ENCODE measurements around the gene BNC2. TPM values are rescaled to one million over a fixed set of nuclear protein-coding genes. Genes with fewer than 3 reads are reported as not detected.
"Not testable (repeated sequence)": the region's sequence is repeated elsewhere in the genome, so short reads cannot be mapped to it uniquely, and the experiment has no call there.

Gene BNC2
- polyA plus RNA-seq, 1 donor = 4.6 TPM

DNA sequence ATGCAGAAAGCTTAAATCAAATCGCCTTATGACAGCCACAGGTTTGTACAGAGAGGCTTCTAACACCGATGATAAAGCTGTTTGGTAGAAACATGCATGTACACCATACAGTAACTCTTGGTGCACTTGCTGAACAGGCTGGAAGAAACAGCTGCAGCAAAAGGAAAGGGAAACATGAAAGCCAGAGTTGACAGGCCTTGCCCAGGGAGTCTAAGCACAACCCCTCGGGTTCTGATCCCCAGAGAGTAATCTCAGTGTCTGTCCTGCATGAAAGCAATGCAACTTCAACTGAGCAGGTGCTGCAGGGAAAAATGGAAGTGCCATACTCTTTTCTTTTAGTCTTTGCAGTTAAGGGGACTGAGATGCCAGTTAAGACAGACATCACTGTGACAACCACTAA, 419.9 kb downstream of the BNC2 start:
- no peak for DNase-seq (ENCODE audit: low read depth)

DNA sequence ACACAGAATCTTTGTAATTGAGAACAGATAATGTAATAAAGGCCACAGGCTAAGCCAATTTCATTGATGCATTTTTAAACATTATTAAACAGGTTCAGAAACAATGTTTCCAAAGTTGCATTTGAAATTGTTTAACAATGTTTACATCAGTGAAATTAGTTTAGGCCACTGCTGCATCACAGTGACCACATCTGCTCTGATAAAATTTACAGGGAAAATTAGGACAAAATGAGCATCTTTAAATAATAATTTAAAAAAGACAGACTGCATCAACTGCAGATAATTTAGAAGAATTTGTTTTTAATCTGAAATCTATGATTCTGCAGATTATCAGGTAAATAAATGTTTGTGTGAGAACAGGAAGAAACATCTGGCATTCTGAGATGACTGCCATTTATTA, 420.4 kb downstream of the BNC2 start:
- DNase-seq (ENCODE audit: low read depth) = no peak

DNA sequence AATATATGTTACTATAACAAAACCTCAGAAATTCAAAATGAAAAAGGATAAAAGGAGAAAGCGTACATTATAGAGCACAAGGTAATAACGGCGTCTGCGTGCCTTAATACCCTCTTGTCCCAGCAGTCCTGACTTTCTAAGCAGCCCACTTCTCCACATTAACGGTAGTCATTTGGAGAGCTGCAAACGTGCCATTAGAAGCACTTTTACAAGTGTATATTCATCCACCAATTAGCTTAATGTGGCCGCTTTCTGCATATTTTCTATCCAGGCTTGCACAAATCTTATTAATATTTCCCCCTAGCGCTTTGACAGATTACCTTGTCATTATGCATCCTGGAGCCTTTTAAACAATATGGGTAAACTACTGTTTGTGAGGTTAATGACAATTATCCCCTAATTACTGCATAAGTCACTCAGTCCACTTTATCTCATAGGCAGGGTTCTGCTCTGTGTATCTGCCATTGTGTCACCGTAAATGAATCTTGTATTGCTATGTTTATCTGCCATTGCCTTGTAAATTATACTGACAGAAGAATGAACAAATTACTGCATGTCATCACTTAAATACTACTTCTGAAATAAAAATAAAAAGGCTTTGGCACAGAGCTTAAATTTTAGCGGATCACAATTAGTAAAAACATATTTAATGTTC, 421.3 kb downstream of the BNC2 start:
- DNase-seq (ENCODE audit: low read depth) = no peak

DNA sequence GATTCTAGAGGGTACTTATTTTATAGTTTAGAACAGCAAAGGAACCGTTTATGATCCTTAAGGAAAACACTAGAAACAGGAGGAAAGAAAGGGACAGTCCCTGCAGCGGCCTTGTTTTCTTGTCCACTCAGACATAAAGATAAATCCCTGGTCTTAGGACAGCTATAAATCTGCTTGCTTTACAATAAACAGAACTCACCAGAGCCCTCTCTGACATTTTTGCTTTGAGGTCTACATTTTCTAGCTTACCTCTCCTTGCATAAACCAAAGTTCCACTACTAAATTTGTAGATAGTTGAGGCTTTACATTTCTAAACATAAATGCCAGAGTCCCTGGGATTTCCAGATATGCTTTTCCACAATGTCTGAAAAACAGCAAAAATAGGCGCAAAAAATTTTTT, 422.5 kb downstream of the BNC2 start:
- no peak for DNase-seq (ENCODE audit: low read depth)

DNA sequence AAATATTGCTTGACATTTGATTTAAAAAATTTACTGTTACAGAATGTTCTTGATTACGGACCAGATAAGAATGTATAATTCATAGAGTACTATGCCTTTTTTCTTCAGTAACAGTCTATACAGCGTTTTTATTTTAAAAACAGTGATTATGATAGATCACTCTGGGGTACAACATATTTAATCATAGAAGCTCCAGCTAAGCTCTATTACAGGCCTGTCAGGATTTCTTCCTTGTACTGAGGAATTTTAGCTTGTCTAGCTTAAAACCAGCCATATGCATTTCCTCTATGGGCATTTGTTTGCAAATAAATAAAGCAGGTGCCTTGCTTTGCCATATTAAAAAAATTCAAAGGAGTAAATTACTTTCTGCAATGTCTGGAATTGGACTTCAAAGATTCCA, 423.8 kb downstream of the BNC2 start:
- DNase-seq (ENCODE audit: low read depth) = no peak

DNA sequence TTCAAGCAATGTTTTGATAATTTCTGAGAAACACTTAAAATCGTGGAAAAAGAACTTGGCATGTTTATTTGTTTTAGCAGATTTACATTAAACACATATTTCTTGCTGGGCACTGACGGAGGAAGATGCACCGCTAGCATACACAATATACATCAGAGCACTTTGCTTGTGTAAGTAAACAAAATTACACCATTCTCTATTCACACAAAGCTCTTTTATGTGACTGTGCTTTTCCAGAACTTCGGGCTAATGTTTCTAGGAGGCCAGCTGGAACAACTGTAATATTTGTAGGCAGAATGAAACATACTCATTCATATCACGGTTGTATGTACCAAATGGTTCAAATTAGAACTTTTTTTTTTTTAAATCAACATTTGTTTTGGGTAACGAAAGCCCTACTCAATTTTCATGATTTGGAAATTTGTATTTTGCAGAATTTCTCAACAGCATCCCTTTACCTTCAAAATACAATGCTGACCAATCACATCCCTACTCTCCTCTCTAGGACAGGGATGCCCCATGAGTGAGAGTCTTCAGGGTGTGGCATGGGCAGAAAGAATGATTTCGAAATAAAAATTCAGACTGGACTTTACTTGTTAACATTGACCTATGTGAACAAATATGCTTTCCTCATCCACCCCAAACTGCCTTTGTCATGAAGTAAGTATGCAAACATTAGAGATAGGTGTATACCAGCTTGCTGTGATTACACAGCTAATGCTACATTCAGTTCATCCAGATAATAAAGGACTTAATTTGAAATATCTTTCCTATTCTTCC, 425.1 kb downstream of the BNC2 start:
- DNase-seq (ENCODE audit: low read depth) = no peak

DNA sequence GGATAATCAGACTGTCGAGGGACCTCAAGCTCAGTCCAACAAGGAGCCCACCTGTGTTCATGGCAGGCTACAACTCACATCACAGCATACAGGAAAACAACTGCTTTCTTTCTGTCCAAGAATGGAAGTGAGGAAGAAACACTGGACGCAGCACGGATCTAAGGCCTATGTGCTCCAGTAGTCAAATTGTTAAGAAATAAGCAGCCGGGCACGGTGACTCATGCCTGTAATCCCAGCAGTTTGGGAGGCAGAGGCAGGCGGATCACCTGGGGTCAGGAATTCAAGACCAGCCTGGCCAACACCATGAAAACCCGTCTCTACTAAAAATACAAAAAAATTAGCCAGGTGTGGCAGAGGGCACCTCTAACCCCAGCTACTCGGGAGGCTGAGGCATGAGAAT, 427.8 kb downstream of the BNC2 start:
- DNase-seq (ENCODE audit: low read depth) = no peak

DNA sequence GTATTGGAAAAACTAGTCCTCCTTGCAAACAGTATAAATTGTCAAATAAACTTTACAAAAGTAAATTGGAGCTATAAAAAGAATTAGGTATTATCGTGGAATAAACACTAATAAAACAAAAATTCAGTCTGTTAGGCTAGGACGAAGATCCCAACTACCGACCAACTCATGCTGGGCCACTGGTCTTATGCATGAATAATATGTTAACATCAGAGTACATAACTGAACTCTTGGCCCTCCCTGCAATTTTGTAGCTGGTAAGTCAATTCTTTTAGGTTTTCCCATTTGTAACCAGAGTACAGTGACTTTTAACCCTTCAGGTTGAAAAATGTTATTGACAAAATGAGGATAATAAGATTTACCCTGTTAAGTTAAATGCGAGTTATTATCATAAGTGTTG, 428.7 kb downstream of the BNC2 start:
- no peak for DNase-seq (ENCODE audit: low read depth)

DNA sequence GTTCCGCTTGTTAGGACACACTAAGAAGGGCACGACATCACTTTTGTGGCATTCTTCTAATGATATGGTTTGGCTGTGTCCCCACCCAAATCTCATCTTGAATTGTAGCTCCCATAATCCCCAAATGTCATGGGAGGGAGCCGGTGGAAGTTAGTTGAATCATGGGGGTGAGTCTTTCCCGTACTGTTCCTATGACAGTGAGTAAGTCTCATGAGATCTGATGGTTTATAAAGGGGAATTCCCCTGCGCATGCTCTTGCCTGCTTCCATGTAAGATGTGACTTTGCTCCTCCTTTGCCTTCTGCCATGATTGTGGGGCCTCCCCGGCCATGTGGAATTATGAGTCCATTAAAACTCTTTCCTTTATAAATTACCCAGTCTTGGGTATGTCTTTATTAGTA, 431.6 kb downstream of the BNC2 start:
- DNase-seq (ENCODE audit: low read depth) = not testable (repeated sequence)

DNA sequence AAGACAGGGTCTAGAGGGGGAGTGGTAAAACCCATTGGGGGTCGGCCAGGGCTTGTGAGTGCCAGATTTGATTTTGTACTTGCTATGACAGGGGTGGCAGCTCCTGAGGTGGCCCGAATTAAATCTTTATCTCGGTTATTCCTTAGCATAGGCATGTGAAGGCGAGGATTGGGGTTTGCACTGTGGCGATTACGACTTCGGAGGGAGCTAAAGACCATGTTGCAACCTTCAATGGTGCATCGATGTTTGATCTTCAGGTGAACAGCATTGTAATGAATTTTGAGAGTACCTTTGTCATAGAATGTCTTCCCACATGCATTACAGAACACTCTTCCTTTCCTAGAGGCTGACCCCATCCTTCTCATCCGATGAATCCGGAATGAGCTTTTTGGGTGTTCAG, 433.9 kb downstream of the BNC2 start:
- DNase-seq (ENCODE audit: low read depth) = no peak

DNA sequence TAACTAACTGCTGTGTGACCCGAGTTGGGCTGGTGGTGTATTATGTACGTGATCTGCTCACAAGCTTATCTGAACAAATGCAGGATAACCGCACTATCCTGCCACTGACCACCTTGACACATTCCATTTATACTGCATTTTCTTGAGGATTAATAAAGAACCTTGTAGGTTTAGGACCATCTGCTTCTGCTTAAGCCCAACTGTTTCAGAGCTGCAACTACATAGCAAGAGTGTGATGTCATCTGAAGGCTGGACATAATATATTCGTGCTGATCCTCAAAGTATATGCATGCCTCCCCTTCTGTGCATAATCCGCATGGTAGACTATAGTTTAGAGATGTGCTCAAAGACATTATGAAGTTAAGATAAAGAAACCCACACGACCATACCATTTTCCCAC, 435.9 kb downstream of the BNC2 start:
- no peak for DNase-seq (ENCODE audit: low read depth)

DNA sequence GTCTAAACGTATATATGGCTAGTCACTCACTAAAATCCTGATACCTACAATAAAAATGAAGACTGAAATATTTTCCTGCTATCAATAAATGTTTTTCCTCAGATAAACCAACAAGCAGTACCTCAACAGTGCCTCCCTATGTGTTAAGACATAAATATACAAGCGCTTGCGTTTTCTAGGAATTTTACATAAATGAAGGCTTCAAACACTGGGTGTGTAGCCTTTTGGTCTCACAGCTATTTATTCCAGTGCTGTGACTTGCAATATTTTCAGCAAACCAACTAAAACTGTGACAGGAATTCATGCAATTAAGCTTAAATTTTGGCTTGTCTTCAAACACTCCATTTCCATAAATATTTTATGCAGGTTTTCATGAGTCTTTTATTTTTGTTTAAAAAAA, 437.0 kb downstream of the BNC2 start:
- no peak for DNase-seq (ENCODE audit: low read depth)

DNA sequence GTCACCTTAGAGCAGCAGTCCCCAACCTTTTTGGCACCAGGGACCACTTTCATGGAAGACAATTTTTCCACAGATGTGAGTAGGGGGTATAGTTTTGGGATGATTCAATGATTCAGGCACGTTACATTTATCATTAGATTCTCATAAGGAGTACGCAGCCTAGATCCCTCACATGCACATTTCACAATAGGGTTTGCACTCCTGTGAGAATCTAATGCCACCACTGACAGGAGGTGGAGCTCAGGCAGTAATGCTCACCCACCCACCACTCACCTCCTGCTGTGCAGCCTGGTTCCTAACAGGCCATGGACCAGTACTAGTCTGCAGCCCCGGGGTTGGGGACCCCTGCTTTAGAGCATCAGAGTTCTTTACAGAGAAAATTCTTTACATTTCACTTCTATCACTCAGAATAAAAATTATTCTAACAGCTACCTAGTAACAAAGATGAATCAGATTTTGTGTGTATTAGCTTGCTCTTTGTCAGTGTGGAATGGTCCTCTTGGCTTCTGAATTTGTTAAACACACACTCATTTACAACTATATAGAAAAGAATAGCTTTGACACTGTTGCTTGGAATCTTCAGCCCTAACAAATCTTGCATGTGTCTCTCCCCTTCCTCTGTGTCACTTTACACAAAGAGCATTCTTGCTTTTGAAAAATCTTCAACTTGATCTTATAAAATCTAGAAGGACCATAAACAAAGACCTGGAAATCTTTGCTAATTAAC, 438.6 kb downstream of the BNC2 start:
- DNase-seq (ENCODE audit: low read depth) = no peak

DNA sequence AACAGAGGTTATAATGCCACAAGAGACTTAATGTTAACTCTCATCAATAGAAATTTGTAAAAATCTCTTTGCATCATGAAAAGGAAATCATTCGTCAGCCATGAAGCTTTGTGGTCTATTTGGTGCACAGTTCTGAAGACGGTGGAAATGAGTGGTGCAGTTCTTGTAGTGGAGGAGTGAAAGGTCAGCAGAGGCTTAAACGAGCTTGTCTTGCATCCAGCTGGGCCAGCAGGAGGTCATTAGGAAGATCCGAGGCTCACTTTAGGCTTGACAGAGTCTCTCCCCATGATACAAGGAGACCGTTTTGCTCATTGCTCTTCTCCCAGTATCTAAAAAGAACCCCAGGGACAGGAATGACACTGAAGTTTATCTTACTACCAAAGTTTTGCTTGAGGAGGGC, 440.8 kb downstream of the BNC2 start:
- DNase-seq (ENCODE audit: low read depth) = no peak

DNA sequence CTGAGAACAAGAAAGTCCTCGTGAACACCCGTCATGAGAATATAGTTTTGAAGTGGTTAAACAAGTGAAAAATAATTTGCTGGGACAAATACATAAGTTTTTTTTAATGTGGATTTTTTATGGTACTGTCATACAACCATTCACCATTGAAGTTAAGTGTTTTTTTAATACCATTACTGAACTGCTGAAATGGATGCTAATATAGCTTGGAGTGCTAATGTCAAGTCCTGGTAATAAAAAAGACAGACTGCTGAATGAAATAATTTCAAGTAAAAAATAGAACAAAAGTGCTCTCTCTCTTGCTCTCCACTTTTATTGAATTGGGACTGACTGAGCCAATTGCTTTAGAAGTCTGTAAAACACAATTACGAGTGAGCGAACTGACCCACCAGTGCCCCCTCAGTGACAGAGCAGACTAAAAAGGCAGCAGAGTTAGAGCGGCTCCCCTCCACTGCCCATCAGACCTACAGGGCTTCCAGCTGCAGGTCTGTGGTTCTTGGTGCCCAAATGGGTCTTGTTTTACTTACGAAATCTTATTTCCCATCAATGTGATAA, 442.5 kb downstream of the BNC2 start:
- DNase-seq (ENCODE audit: low read depth) = no peak

DNA sequence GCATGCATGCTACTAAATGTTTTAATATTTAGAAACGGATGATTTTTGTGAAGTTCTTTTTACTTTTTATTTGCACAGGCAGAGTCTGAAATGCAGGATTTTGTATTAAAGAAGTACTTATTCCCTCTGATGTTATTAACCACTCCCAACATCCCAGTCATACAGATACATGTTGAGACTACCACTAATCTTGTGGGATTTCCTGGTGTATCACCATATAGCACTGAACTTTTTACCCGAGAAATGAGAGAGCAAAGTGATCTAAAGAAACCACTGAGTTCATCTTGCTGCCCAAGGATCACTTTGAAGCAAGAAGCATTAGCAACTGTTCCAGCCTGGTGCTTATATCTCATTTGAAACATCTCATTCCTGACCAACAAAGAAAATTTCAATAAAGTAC, 443.8 kb downstream of the BNC2 start:
- no peak for DNase-seq (ENCODE audit: low read depth)

DNA sequence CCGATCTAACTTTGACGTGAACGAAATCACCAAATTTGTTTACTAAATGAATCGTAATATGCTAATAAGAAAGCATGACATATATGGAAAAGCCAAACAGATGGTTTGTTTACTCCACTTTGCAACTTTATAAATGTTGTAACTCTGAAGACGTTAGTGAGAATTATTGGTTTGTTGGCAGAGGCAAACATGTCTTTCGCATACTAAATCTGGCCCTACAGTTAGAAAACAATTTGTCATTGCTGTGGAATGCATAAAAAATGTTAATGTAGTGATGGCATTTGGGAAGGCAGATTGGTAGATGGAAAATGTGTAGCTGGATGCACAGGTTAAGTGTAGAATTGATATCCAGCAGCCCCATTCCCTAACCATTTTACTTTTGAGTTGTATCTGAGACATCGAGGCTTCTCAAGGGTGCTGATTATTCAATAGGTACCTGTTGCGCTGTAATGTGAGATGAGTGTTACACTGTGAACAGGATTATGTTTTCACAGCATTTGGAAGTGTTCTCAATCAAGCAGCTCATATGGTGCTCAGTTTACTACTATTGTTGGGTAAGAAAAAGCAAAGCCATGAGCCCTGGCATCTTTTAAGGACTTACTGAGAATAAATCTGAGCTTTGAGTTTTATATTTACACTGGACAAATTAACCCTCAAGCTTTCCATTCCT, 444.8 kb downstream of the BNC2 start:
- no peak for DNase-seq (ENCODE audit: low read depth)

DNA sequence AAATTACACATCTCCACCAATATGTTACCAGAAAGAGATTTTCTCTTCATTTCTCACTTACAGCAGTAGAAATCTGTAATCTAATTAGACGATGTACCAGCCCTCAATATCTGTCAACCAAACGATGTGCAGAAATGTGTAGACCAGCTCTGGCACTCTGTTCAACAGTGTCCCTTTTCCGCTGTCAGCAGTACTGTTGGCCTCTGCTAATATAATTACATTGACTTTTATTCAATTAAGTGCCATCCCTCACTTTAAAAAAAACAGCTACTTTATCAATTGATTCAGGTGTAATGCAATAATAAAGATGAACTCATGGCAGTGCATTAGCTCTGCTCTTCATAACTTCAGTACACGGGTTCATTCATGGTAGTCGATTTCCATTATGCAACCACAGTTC, 448.4 kb downstream of the BNC2 start:
- DNase-seq (ENCODE audit: low read depth) = no peak

DNA sequence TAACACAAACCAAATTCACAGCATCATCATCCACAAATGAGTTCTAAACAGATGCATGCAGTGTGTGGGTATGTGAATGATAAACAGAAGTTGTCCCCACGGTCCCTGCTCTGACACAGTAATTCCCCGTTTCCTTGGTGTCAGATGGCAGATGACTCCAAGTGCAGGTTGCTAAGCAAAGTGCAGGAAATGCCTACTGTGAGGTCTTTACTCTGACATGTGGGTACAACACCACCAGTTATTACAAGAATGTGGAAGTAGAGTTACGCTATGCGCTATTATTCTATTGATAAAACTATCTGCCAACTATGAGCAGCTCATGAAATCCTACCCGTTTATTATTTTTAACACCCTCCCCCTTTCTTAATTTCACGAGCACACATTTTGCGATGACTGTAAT, 448.9 kb downstream of the BNC2 start:
- no peak for DNase-seq (ENCODE audit: low read depth)

DNA sequence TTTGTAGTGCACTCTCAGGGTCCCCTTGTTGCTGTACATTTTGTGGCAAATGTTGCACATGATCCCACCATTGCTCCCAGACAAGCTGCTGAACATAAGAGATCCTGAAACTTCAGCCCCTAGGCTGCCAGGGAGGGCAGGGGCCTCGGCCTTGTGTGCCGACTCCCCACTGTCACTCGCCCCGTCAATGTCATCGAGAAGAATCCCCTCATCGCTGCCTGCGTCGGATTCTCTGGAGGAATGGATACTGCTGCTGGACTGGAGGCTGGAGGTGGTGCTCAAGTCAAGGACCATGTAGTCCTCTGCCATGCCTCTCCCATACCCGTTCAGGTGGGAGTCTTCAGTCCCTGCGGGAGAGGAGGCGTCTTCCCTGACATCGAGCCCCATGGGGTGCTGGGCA, 451.3 kb downstream of the BNC2 start:
- no peak for DNase-seq (ENCODE audit: low read depth)

DNA sequence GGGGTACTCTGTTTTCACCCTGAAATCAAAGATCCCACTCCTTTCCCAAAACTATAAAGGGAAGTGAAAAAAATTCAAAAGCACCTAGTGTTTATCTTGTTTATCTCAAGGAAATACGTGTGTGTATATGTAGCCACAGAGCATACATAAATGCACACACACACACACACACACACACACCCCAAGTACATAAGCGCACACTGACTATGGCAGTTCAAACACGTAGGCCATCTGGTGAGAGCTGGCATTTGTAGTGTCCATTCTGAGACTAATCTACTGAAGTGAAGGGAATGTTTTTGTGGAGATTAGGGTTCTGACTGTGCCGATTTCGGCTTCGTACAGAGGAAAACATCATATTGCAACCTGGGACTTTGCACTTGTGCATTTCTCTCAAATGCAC, 451.7 kb downstream of the BNC2 start:
- no peak for DNase-seq (ENCODE audit: low read depth)

DNA sequence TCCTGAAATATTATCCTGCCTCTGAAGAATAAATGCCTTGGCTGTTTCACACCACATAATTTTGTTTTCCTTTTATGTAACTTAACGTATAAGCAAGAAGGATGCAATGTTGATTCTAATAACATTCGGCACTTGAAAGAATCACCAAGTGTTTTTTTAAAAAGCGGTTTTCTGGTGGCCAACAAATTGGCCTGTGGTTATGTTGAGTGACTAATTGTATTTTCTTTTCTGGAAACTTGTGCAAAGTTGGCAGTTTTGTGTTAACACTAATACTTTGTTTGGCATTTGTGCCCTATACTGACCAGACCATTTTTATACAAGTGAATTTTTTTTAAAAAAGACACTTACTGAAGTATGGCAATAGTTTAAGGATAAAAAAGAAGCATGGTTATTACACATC, 452.7 kb downstream of the BNC2 start:
- DNase-seq (ENCODE audit: low read depth) = no peak
